ENCODE measurements around the gene IQCE.

The IQCE gene

DNA sequence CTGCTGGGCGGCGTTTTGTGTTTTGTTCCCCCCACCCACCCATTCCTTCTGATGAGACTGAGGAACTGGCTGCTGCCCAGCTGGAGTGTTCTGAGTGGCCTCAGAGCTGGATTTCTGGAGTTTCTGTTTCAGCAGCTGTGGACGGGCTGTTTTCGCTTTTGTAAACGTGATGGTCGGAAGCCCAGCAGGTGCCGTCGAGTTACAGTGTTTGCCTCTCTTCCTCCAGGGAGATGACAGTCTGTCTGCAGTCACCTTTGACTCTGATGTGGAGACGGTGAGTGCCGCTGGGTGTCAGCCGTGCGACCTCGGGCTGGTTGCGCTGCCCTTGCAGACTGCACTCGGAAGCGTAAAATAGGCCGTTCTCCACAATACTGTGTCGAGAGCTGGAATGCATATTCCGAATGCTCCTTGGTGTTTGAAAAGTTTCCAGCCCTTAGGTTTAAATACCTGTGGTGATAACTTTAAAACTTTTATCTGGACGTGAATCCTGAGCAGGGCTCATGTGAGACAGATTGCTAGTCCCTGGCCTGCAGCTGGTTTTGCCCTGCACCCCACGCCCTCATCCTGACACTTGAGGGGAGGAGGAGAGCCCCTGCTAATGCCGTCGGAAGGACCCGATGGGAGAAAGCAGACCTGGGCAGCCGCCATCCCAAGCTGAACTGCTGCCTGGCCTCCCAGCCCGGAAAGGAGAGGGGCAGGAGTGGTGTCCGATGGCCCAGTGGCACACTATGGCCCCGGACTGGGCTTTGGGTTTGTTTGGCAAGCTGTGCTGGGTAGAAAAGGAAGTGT is 8.3 kb downstream of the IQCE start:
- Histone ChIP-seq H3K4me3 (replicated peaks; ENCODE audit: low read depth, low read length) (no peak overlapping the region), H3K36me3 (ENCODE audit: control insufficient read depth, insufficient read depth, low read length) (no peaks in the 10 kb centered on the region), H3K27me3 (replicated peaks; ENCODE audit: control insufficient read depth, insufficient read depth, low read length) (no peaks in the 10 kb centered on the region)
- TF ChIP-seq, protein P1, sequence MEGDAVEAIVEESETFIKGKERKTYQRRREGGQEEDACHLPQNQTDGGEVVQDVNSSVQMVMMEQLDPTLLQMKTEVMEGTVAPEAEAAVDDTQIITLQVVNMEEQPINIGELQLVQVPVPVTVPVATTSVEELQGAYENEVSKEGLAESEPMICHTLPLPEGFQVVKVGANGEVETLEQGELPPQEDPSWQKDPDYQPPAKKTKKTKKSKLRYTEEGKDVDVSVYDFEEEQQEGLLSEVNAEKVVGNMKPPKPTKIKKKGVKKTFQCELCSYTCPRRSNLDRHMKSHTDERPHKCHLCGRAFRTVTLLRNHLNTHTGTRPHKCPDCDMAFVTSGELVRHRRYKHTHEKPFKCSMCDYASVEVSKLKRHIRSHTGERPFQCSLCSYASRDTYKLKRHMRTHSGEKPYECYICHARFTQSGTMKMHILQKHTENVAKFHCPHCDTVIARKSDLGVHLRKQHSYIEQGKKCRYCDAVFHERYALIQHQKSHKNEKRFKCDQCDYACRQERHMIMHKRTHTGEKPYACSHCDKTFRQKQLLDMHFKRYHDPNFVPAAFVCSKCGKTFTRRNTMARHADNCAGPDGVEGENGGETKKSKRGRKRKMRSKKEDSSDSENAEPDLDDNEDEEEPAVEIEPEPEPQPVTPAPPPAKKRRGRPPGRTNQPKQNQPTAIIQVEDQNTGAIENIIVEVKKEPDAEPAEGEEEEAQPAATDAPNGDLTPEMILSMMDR (IDR thresholded peaks at IDR 0.05; ENCODE audit: insufficient read depth, low read length, poor library complexity, severe bottlenecking): peak; percentile 65
- DNase-seq (ENCODE audit: extremely low read depth, insufficient read length): peak; percentile 74

DNA sequence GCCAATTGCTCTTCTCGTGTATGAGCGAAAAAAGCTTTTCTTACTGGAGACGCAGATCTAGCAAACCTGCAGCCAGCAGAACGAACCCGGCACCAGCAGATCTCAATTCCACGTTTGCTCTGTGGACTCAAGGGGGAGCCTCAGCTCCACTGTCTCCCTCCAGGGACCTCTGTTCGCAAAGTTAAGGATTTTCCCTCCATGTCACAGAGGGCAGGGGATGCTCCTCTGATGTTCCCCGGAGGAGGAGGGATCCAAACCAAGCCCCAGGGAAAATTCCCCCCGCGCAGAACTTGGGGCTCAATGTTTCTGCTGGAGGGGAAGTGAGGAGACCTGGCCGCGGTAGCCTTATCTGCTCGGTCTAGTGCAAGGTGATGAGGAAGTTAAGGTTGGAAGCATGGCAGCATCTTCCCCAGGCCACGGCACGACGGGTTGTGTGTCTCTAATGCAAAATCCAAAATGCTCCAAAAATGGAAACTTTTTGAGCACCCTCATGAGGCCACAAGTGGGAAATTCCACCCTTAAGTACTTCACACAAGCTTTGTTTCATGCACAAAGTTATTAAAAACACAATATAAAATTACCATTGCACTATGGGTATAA is 9.0 kb downstream of the IQCE start:
- Histone ChIP-seq H3K27me3 (replicated peaks; ENCODE audit: control insufficient read depth, insufficient read depth, low read length) (no peaks in the 10 kb centered on the region), H3K36me3 (ENCODE audit: control insufficient read depth, insufficient read depth, low read length) (no peaks in the 10 kb centered on the region), H3K4me3 (replicated peaks; ENCODE audit: low read depth, low read length) (no peak overlapping the region)
- no peak for DNase-seq (ENCODE audit: extremely low read depth, insufficient read length)
- TF ChIP-seq, protein P1 (IDR thresholded peaks at IDR 0.05; ENCODE audit: insufficient read depth, low read length, poor library complexity, severe bottlenecking): peak; percentile 58

DNA sequence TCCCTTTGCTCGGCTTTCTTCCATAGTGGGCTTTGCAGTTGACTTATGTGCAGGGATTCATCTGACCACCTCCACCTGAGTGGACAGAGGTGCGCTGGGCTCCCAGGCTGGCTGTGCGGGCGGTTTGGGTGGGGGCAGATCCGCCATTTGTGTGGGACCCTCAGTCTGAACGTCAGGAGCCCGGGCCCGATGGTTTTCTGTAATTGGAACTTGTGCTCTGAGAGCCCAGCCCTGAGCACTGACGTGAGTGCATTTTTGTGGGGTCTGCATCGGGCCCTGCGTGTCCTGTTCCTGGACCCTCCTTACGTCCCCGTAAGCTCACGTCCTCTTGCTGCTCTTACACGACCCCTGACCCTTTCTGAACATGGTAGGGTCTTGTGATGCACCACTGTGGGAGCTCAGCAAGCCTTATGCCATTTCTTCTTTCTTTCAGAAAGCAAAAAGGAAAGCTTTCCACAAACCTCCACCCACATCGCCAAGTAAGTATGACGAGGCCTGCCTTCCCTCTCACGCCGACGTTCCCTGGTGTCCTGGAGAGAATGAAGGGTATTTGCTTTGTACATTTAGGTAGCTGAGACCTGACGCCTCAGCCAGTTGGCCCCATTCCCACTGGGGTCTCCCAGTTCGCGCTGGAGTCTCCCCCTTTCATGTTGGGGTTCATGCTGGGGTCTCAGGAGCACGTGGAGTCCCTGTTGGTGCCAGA is 9.9 kb downstream of the IQCE start:
- Histone ChIP-seq H3K27me3 (replicated peaks; ENCODE audit: control insufficient read depth, insufficient read depth, low read length) (no peaks in the 10 kb centered on the region), H3K4me3 (replicated peaks; ENCODE audit: low read depth, low read length) (no peak overlapping the region), H3K36me3 (ENCODE audit: control insufficient read depth, insufficient read depth, low read length) (no peaks in the 10 kb centered on the region)
- no peak for DNase-seq (ENCODE audit: extremely low read depth, insufficient read length)
- TF ChIP-seq, protein P1 (IDR thresholded peaks at IDR 0.05; ENCODE audit: insufficient read depth, low read length, poor library complexity, severe bottlenecking): no peak

DNA sequence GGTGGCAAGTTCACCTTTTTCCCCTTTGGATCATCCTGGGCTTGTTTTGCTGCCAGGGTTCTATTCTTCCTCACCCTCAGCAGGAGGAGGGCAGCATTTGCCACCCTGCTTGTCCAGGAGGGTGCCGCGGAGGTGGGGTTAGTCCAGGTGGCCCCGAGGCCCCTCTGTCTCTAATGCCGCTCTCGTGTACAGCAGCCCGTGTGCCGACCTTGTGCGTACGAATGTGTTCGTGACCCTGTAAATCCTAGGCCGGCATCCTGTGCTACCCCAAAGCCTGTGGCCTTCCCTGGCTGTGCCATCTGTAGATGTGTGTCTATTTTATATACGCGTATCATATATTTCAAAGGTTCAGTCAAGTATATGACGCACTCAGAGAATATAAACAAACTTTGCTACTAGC is 10.6 kb downstream of the IQCE start:
- no peaks in the 10 kb centered on the region for H3K36me3 ChIP-seq (ENCODE audit: control insufficient read depth, insufficient read depth, low read length)
- no peak for DNase-seq (ENCODE audit: extremely low read depth, insufficient read length)
- H3K4me3 ChIP-seq (replicated peaks; ENCODE audit: low read depth, low read length): no peak overlapping the region
- TF ChIP-seq, protein P1 (IDR thresholded peaks at IDR 0.05; ENCODE audit: insufficient read depth, low read length, poor library complexity, severe bottlenecking): no peak
- no peaks in the 10 kb centered on the region for H3K27me3 ChIP-seq (replicated peaks; ENCODE audit: control insufficient read depth, insufficient read depth, low read length)

DNA sequence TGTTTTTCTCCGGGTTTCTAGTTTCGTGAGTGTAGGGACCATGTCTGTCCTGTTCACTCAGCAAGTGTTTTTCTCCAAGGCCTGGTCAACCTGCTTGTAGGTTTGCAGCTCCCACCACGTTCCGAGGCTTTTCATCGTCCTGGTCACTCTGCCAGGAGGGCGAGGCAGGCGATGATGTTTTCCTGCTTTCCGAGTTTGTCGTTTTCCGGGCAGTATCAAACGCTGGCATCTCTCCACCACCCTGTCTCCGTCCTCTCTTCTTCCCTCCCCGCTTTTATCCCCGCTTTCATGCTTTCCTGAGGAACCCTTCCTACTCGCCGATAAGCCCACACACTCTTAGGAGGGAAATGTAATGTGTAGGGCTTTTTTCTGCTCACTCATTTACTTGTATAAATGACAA is 11.2 kb downstream of the IQCE start:
- no peak for DNase-seq (ENCODE audit: extremely low read depth, insufficient read length)
- TF ChIP-seq, protein P1 (IDR thresholded peaks at IDR 0.05; ENCODE audit: insufficient read depth, low read length, poor library complexity, severe bottlenecking): no peak
- H3K4me3 ChIP-seq (replicated peaks; ENCODE audit: low read depth, low read length): no peak overlapping the region
- H3K36me3 ChIP-seq (ENCODE audit: control insufficient read depth, insufficient read depth, low read length): no peaks in the 10 kb centered on the region
- H3K27me3 ChIP-seq (replicated peaks; ENCODE audit: control insufficient read depth, insufficient read depth, low read length): no peaks in the 10 kb centered on the region

All from GM06990 (cell line).